Measurements from ENCODE around the gene TPK1. TPM values are rescaled to one million over a fixed set of nuclear protein-coding genes. Genes with fewer than 3 reads are reported as not detected.

The TPK1 gene
- total and polyA plus RNA-seq, 2 of the 4 experiments (the other 2 are of a cell fraction), result 0.38 to 1.8 TPM

GRCh38 chr7:144827621-144828020, 8.2 kb downstream of the TPK1 start:
- Histone ChIP-seq H4K5ac (ENCODE audit: low read depth, low read length) (no peak overlapping the region), H3K9me3 (ENCODE audit: control insufficient read depth, insufficient read depth, low read length) (no peaks in the 10 kb centered on the region), H2AK9ac (replicated peaks; ENCODE audit: low read depth, low read length, poor library complexity) (no peak overlapping the region), H4K20me1 (ENCODE audit: insufficient read depth, low read length) (no peaks in the 10 kb centered on the region), H4K91ac (ENCODE audit: insufficient read depth, low read depth, low read length) (no peak overlapping the region), H3K9ac (ENCODE audit: low read depth, low read length) (no peak overlapping the region), H2BK15ac (ENCODE audit: low read depth, low read length) (no peak overlapping the region), H3K56ac (ENCODE audit: extremely low read depth, insufficient read depth, low read length) (no peak overlapping the region), H3K36me3 (ENCODE audit: control insufficient read depth, insufficient read depth, low read length) (no peaks in the 10 kb centered on the region), H4K8ac (ENCODE audit: low read depth in 2 of 2, low read length in 2 of 2) (no peak overlapping the region), H3K27me3 (ENCODE audit: control insufficient read depth, insufficient read depth, low read length) (no peaks in the 10 kb centered on the region), H2AFZ (replicated peaks; ENCODE audit: low read length, poor library complexity) (no peak overlapping the region), H2BK120ac (ENCODE audit: low read depth, low read length) (no peak overlapping the region), H3K4me3 (ENCODE audit: insufficient read depth, low read depth, low read length) (no peak overlapping the region), H3K23ac (ENCODE audit: low read depth, low read length) (no peak overlapping the region), H3K14ac (replicated peaks; ENCODE audit: low read depth, low read length) (no peak overlapping the region), H3K18ac (ENCODE audit: low read depth, low read length) (no peak overlapping the region), H2BK5ac (ENCODE audit: low read depth, low read length, poor library complexity, severe bottlenecking) (no peak overlapping the region), H2AK5ac (ENCODE audit: low read depth, low read length) (no peak overlapping the region), H3K9me1 (ENCODE audit: insufficient read depth, low read length) (no peaks in the 10 kb centered on the region), H2BK20ac (ENCODE audit: low read depth, low read length) (no peak overlapping the region), H3K4ac (ENCODE audit: low read depth, low read length) (no peak overlapping the region), H3K4me2 (ENCODE audit: low read depth, low read length) (no peak overlapping the region), H3K27ac (ENCODE audit: insufficient read depth, low read length) (no peak overlapping the region), H3K4me1 (ENCODE audit: control insufficient read depth, insufficient read depth, low read length) (no peaks in the 10 kb centered on the region), H3K79me1 (ENCODE audit: low read depth in 1 of 2, low read length in 2 of 2) (no peaks in the 10 kb centered on the region)
- in situ Hi-C loops (cut with MboI; ENCODE audit: low sequenced_read_pairs), result no loop called here
- dilution Hi-C loops (cut with HindIII; ENCODE audit: low sequenced_read_pairs, unreplicated experiment), result no loop called here
- intact Hi-C loops (cut with micrococcal nuclease), result no loop called here
- POLR2A ChIA-PET (ENCODE audit: unreplicated experiment), result no interaction called here
- WGBS, 2 experiments (ENCODE audit: extremely low coverage in 2 of 2, insufficient read length in 1 of 2), result 20% methylated on average over 1 of the region's 4 CpGs; no CpG with 5 or more reads in 1 of the 2 experiments
- peak; percentile 43 for DNase-seq
- BruUV-seq (replicated peaks), result no TSS peak
- ATAC-seq (ENCODE audit: low read depth), result no peak
- TF ChIP-seq, protein P1, sequence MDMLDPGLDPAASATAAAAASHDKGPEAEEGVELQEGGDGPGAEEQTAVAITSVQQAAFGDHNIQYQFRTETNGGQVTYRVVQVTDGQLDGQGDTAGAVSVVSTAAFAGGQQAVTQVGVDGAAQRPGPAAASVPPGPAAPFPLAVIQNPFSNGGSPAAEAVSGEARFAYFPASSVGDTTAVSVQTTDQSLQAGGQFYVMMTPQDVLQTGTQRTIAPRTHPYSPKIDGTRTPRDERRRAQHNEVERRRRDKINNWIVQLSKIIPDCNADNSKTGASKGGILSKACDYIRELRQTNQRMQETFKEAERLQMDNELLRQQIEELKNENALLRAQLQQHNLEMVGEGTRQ (IDR thresholded peaks at IDR 0.05; ENCODE audit: low read depth, low read length), result no peak
- TF ChIP-seq MXI1 (IDR thresholded peaks at IDR 0.05; ENCODE audit: borderline replicate concordance, low read depth, low read length) (no peak), RFX5 (IDR thresholded peaks at IDR 0.05; ENCODE audit: low read depth, low read length) (no peak), MAFK (IDR thresholded peaks at IDR 0.05; ENCODE audit: low read depth, low read length) (no peak), RCOR1 (IDR thresholded peaks at IDR 0.05; ENCODE audit: insufficient replicate concordance, low read length) (no peak), CEBPB (IDR thresholded peaks at IDR 0.05; ENCODE audit: low read depth, low read length) (no peak), MAZ (IDR thresholded peaks at IDR 0.05; ENCODE audit: borderline replicate concordance, low read depth, low read length) (no peak), POLR2A (IDR thresholded peaks at IDR 0.05; ENCODE audit: low read depth, low read length) (no peak), BHLHE40 (IDR thresholded peaks at IDR 0.05; ENCODE audit: low read depth, low read length) (no peak), SMC3 (IDR thresholded peaks at IDR 0.05; ENCODE audit: low read depth, low read length) (no peak), ELK1 (IDR thresholded peaks at IDR 0.05; ENCODE audit: borderline replicate concordance, low read depth, low read length) (no peak), RAD21 (IDR thresholded peaks at IDR 0.05; ENCODE audit: low read length) (no peak), CHD1 (IDR thresholded peaks at IDR 0.05; ENCODE audit: low read depth, low read length) (no peak), FOS (IDR thresholded peaks at IDR 0.05; ENCODE audit: low read depth, low read length) (no peak), NFE2L2 (IDR thresholded peaks at IDR 0.05; ENCODE audit: low read depth, low read length) (no peak)
- TF ChIP-seq, protein P2, sequence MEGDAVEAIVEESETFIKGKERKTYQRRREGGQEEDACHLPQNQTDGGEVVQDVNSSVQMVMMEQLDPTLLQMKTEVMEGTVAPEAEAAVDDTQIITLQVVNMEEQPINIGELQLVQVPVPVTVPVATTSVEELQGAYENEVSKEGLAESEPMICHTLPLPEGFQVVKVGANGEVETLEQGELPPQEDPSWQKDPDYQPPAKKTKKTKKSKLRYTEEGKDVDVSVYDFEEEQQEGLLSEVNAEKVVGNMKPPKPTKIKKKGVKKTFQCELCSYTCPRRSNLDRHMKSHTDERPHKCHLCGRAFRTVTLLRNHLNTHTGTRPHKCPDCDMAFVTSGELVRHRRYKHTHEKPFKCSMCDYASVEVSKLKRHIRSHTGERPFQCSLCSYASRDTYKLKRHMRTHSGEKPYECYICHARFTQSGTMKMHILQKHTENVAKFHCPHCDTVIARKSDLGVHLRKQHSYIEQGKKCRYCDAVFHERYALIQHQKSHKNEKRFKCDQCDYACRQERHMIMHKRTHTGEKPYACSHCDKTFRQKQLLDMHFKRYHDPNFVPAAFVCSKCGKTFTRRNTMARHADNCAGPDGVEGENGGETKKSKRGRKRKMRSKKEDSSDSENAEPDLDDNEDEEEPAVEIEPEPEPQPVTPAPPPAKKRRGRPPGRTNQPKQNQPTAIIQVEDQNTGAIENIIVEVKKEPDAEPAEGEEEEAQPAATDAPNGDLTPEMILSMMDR (conservative IDR thresholded peaks at IDR 0.05; ENCODE audit: low read depth, low read length), result no peak
- CTCF ChIA-PET, result no interaction called here
